GM23248 (cell line): Measurements from ENCODE around the gene PRSS57.

Source experiments
- EZH2 ChIP-seq: fragments of 200-600 bp; sonication (generic); IDR thresholded peaks from 2 replicates; pipeline ENCODE4 v1.6.1; 2018; ENCODE audit warnings: antibody characterized with exemption, mild to moderate bottlenecking; ENCODE audit not compliant: insufficient read depth, poor library complexity, severe bottlenecking
- EZH2phosphoT487 ChIP-seq: fragments of 200-600 bp; sonication (generic); IDR thresholded peaks from 2 replicates; pipeline ENCODE4 v1.6.1; 2018; ENCODE audit warnings: antibody characterized with exemption, moderate library complexity, mild to moderate bottlenecking, low read depth; ENCODE audit not compliant: insufficient read depth

- TF ChIP-seq EZH2 (no peak), EZH2phosphoT487 (no peak)
Measured at GRCh38 chr19:660793-661426, 34.3 kb downstream of the PRSS57 start.
